Muscle of arm (tissue), 12 donors: ENCODE measurements around the gene SEMA3G. TPM values are rescaled to one million over a fixed set of nuclear protein-coding genes. Genes with fewer than 3 reads are reported as not detected.

Experiments
- polyA plus RNA-seq, 12 donors: library from polyadenylated mRNA; unstranded; fragments of 120-200 nt; gene quantifications; one replicate each; pipeline ENCODE4 v1.2.1, GENCODE V29; 2013; ENCODE audit not compliant: insufficient read length in 12 of 12

Gene SEMA3G
- polyA plus RNA-seq, 12 donors, result 10.2 to 16.1 (median 12.5) TPM; not detected in 1

Other genes starting within 250 kb of the SEMA3G start
- 10 to 100 TPM in 11 of 12 donors, not detected in 1; 26.5 to 55.3 (median 29.5) TPM for gene ALAS1, start 246.9 kb downstream of the SEMA3G start, polyA plus RNA-seq
- under 1 TPM in 10 of 12 donors, not detected in 2; 0.08 to 0.30 (median 0.14) TPM for gene TLR9, start 219.5 kb downstream of the SEMA3G start, polyA plus RNA-seq
- gene TWF2, start 205.9 kb downstream of the SEMA3G start, polyA plus RNA-seq, result 10 to 100 TPM in 11 of 12 donors, not detected in 1; 17.6 to 28.1 (median 22.2) TPM
- gene PPM1M, start 199.3 kb downstream of the SEMA3G start, polyA plus RNA-seq, result 10 to 100 TPM in 10 of 12 donors, not detected in 2; 11.7 to 20.1 (median 14.4) TPM
- gene WDR82, start 166.5 kb downstream of the SEMA3G start, polyA plus RNA-seq, result 100 to 1,000 TPM in 2 of 12 donors, 10 to 100 TPM in 10; 73.8 to 110 (median 91.3) TPM
- gene GLYCTK, start 157.3 kb downstream of the SEMA3G start, polyA plus RNA-seq, result 10 to 100 TPM in 1 of 12 donors, 1 to 10 TPM in 10, not detected in 1; 2.5 to 28.2 (median 4.2) TPM
- 10 to 100 TPM in 1 of 12 donors, 1 to 10 TPM in 10, not detected in 1; 2.9 to 25.1 (median 4.3) TPM for gene DNAH1, start 128.8 kb downstream of the SEMA3G start, polyA plus RNA-seq
- gene BAP1, start 35.1 kb downstream of the SEMA3G start, polyA plus RNA-seq, result 10 to 100 TPM in 11 of 12 donors, not detected in 1; 43.4 to 59.9 (median 50.1) TPM
- gene PHF7, start 34.4 kb downstream of the SEMA3G start, polyA plus RNA-seq, result 10 to 100 TPM in 4 of 12 donors, 1 to 10 TPM in 7, not detected in 1; 5.2 to 13.1 (median 9.4) TPM
- gene TNNC1, start 8.9 kb upstream of the SEMA3G start, polyA plus RNA-seq, result 1,000 to 10,000 TPM in 2 of 12 donors, 100 to 1,000 TPM in 10; 327 to 1,063 (median 707) TPM
- 100 to 1,000 TPM in 1 of 12 donors, 10 to 100 TPM in 10, not detected in 1; 50.6 to 137 (median 62.0) TPM for gene NISCH, start 10.5 kb upstream of the SEMA3G start, polyA plus RNA-seq
- gene STAB1, start 50.2 kb upstream of the SEMA3G start, polyA plus RNA-seq, result 10 to 100 TPM in 11 of 12 donors, not detected in 1; 29.2 to 55.4 (median 39.2) TPM
- gene NT5DC2, start 88.8 kb upstream of the SEMA3G start, polyA plus RNA-seq, result 100 to 1,000 TPM in 3 of 12 donors, 10 to 100 TPM in 8, not detected in 1; 31.8 to 163 (median 82.8) TPM
- 10 to 100 TPM in 6 of 12 donors, 1 to 10 TPM in 5, not detected in 1; 7.2 to 18.2 (median 10.7) TPM for gene UQCC5, start 91.5 kb upstream of the SEMA3G start, polyA plus RNA-seq
- gene PBRM1, start 240.8 kb upstream of the SEMA3G start, polyA plus RNA-seq, result 10 to 100 TPM in 11 of 12 donors, not detected in 1; 30.0 to 58.2 (median 51.9) TPM
- gene GNL3, start 240.9 kb upstream of the SEMA3G start, polyA plus RNA-seq, result 100 to 1,000 TPM in 4 of 12 donors, 10 to 100 TPM in 7, not detected in 1; 65.3 to 150 (median 96.6) TPM